GM12891 (cell line): ENCODE data around the gene POU2AF1.

Source experiments
- POLR2AphosphoS5 ChIP-seq: IDR thresholded peaks from 2 replicates; pipeline ENCODE4 v1.6.1; 2011; ENCODE audit warnings: low read depth, low read length, control low read depth
- POU2F2 ChIP-seq: IDR thresholded peaks from 2 replicates; pipeline ENCODE4 v1.6.1; 2011; ENCODE audit warnings: low read depth, mild to moderate bottlenecking, control low read depth, low read length, moderate library complexity
- TAF1 ChIP-seq: IDR thresholded peaks from 2 replicates; pipeline ENCODE4 v1.6.1; 2011; ENCODE audit warnings: low read depth, low read length, control low read depth

DNA sequence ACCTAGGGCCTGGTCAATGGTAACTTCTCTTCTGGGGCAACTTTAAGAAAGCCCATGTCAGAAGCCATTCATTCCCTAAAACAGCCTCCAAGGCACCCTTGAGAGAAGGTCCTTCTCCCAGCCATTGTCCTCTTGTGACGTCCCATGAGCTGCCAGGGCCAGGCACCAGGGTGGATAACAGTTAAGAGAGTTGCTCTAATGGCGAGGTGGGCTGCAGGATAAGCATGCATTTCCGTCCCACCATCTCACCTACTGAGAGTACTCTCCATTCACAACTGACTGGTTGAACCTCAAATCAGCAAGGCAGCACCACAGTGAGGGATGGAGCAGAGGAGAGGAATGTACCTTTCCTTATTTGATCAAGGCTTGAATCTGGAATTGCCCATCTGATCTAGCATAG, 14.6 kb downstream of the POU2AF1 start:
- TF ChIP-seq TAF1 (no peak), POU2F2 (no peak), POLR2AphosphoS5 (no peak)
